Measurements from ENCODE around the gene RELN. TPM values are rescaled to one million over a fixed set of nuclear protein-coding genes. Genes with fewer than 3 reads are reported as not detected.

The RELN gene
- total and polyA plus RNA-seq, 9 donors, result 0.68 to 8.7 (median 2.7) TPM

GRCh38 chr7:103687951-103688350, 301.5 kb downstream of the RELN start:
- WGBS, 3 donors, result 79 to 83% (median 80%) methylated on average over 1 of the region's 1 CpG
- no peak for DNase-seq
- Histone ChIP-seq H3K9me3 (no peaks in the 10 kb centered on the region), H3K27ac (no peak overlapping the region), H3K27me3 (no peaks in the 10 kb centered on the region), H3K4me3 (no peak overlapping the region), H3K4me1 (ENCODE audit: insufficient read depth) (no peaks in the 10 kb centered on the region), H3K36me3 (no peaks in the 10 kb centered on the region)
- intact Hi-C loops (cut with DNase I), result no loop called here
- TF ChIP-seq POLR2A (IDR thresholded peaks at IDR 0.05) (no peak), CTCF (IDR thresholded peaks at IDR 0.05) (no peak), EP300 (IDR thresholded peaks at IDR 0.05) (no peak)

- no peaks in the 10 kb centered on the region for H3K36me3 ChIP-seq
- no peak overlapping the region for H3K4me3 ChIP-seq
- H3K27ac ChIP-seq, result no peak overlapping the region
- no peaks in the 10 kb centered on the region for H3K4me1 ChIP-seq (ENCODE audit: insufficient read depth)
- DNase-seq, result no peak
- no peaks in the 10 kb centered on the region for H3K9me3 ChIP-seq
- intact Hi-C loops (cut with DNase I), result no loop called here
- WGBS, 3 donors, result 81 to 92% (median 87%) methylated on average over 1 of the region's 1 CpG
- TF ChIP-seq POLR2A (IDR thresholded peaks at IDR 0.05), result no peak
- TF ChIP-seq EP300 (IDR thresholded peaks at IDR 0.05), result no peak
- no peak for TF ChIP-seq CTCF (IDR thresholded peaks at IDR 0.05)
- no peaks in the 10 kb centered on the region for H3K27me3 ChIP-seq
These were observed 302.2 kb downstream of the RELN start for GRCh38 chr7:103687272-103687671.

GRCh38 chr7:103686763-103687162, 302.7 kb downstream of the RELN start:
- DNase-seq, result no peak
- H3K4me1 ChIP-seq (ENCODE audit: insufficient read depth), result no peaks in the 10 kb centered on the region
- no peak for TF ChIP-seq POLR2A (IDR thresholded peaks at IDR 0.05)
- no peak for TF ChIP-seq CTCF (IDR thresholded peaks at IDR 0.05)
- intact Hi-C loops (cut with DNase I), result no loop called here
- H3K36me3 ChIP-seq, result no peaks in the 10 kb centered on the region
- H3K27ac ChIP-seq, result no peak overlapping the region
- no peak overlapping the region for H3K4me3 ChIP-seq
- no peaks in the 10 kb centered on the region for H3K27me3 ChIP-seq
- 28 to 52% (median 28%) methylated on average over 2 of the region's 2 CpGs for WGBS, 3 donors
- no peaks in the 10 kb centered on the region for H3K9me3 ChIP-seq

- DNase-seq, result no peak
- no peaks in the 10 kb centered on the region for H3K4me1 ChIP-seq (ENCODE audit: insufficient read depth)
- no peaks in the 10 kb centered on the region for H3K36me3 ChIP-seq
- H3K4me3 ChIP-seq, result no peak overlapping the region
- TF ChIP-seq EP300 (IDR thresholded peaks at IDR 0.05) (no peak), POLR2A (IDR thresholded peaks at IDR 0.05) (no peak), CTCF (IDR thresholded peaks at IDR 0.05) (no peak)
- 85 to 88% (median 87%) methylated on average over 2 of the region's 2 CpGs for WGBS, 3 donors
- H3K9me3 ChIP-seq, result no peaks in the 10 kb centered on the region
- no peak overlapping the region for H3K27ac ChIP-seq
- intact Hi-C loops (cut with DNase I), result no loop called here
- H3K27me3 ChIP-seq, result no peaks in the 10 kb centered on the region
These were observed 303.4 kb downstream of the RELN start for GRCh38 chr7:103686064-103686463.

- Histone ChIP-seq H3K9me3 (no peaks in the 10 kb centered on the region), H3K4me1 (ENCODE audit: insufficient read depth) (no peaks in the 10 kb centered on the region), H3K4me3 (no peak overlapping the region), H3K36me3 (no peaks in the 10 kb centered on the region), H3K27me3 (no peaks in the 10 kb centered on the region), H3K27ac (no peak overlapping the region)
- DNase-seq, result no peak
- TF ChIP-seq CTCF (IDR thresholded peaks at IDR 0.05), result no peak
- TF ChIP-seq EP300 (IDR thresholded peaks at IDR 0.05), result no peak
- no peak for TF ChIP-seq POLR2A (IDR thresholded peaks at IDR 0.05)
- WGBS, 3 donors, result 75 to 85% (median 78%) methylated on average over 2 of the region's 2 CpGs
- intact Hi-C loops (cut with DNase I), result no loop called here
These were observed 303.8 kb downstream of the RELN start for GRCh38 chr7:103685646-103686045.
